Posterior cingulate gyrus (tissue), 11 donors: Measurements from ENCODE around the gene ANAPC15.
"Not testable (repeated sequence)": the region's sequence is repeated elsewhere in the genome, so short reads cannot be mapped to it uniquely, and the experiment has no call there.

Experiments used
- DNase-seq, 10 donors: peaks; one replicate each; pipeline versions ENCODE4 v3.0.0 to v3.0.0-alpha.2; 2020 to 2021; ENCODE audit warnings: mixed read lengths in 3 of 10
- intact Hi-C: fragments of 100-400 bp; cut with DNase I; formaldehyde crosslinking; loops from one replicate; pipeline ENCODE4 v1.15.1; 2023

The ANAPC15 gene

DNA sequence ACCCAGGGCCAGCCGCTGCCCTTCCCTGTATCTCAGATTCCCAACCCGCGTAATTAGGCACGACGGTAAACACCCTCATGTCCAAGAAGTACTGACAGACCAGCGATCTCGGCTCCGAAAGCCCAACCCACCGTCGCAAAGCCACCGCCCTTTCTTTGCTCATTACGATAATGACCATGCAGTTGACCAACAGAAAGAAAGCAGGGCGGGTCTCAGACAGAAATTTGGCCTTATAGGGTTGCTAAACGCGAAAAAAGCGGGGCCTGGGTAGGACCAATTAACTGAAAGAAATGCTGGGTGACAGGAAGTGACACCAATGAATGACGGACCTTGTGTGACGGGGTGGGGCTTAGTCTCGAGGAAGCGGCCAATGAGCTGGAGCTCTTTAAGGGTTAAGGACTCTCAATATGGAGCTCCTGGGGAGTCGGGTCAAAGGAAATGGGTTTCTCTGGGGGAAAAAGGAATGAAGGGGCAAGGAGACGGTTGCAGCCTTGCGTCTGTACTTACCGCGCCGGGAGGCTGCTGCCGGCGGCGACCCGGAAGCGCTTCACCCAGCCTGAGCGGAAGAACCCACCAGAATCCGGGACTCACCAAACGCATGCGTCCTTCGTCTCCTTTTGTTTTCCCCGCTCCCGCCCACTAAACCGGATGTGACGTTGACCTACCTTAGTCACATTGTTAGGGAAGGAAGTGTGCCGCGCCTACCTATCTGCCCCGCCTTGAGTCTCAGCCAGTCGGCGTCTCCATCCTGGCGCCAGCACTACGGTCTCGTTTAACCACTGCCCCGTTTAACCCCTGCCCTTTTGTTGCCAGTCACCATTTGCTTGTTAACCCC, at the start of gene ANAPC15:
Gene ANAPC15, minus strand, starts transcription at position 553 of the 835 bp plus-strand sequence. CDS start 1,419 bp downstream, outside the sequence.
- peak; percentile 91 to 99 (median 93) for DNase-seq
- intact Hi-C loops, result loop anchor here (1.0 to 10.0 kb wide), 2 partner anchors 9 to 112 kb away; partner anchors contain the start of genes INPPL1 and LAMTOR1

DNA sequence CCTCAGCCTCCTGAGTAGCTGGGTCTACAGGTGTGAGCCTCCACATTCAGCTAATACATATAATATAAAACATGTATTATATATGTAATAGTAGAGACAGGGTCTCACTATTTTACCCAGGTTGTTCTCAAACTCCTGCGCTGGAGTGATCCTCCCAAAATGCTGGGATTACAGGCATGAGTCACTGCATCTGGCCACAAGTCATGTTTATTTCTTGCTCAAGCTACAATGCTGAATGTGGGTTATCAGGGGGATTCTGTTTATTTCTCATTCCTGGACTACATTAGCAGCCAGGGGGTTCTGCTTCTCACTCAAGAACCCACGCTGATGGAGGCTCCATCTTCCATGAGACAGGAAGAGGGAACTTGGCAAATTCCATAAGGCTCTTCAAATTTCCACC, 47.8 kb upstream of the ANAPC15 start:
- no peak for DNase-seq
- intact Hi-C loops, result no loop called here

DNA sequence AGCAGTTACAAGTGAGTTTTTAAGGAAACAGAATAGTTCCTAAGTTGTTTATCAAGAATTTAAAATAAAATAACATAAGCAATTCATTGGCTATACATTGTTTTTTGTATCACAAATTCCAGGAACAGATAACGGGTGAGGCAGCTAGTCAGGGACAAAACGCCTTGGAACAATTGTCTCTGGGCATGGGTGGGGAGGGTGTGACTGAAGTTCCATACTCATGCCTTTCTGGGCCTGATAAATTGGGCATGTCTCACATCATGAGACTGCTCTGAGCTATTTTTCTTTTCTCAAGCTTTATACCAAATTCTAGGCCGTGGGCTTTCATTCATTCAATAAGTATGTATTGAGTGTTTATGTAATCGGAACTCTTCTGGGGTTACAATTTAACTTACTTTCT, 44.6 kb upstream of the ANAPC15 start:
- DNase-seq, result no peak
- intact Hi-C loops, result no loop called here

DNA sequence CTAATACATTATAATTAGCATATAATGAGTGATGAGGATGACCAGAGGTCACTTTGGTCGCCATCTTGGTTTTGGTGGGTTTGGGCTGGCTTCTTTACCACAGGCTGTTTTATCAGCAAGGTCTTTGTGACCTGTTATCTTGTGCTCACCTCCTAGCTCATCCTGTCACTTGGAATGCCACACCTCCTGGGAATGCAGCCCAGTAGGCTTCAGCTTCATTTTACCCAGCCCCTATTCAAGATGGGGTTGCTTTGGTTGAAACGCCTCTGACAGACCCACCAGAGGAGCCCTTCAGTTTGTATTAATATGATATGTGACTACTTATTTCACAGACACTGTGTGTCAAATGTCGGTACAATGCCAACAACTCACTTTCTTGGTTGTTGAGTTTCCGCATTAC, 43.3 kb upstream of the ANAPC15 start:
- intact Hi-C loops, result no loop called here
- no peak for DNase-seq

DNA sequence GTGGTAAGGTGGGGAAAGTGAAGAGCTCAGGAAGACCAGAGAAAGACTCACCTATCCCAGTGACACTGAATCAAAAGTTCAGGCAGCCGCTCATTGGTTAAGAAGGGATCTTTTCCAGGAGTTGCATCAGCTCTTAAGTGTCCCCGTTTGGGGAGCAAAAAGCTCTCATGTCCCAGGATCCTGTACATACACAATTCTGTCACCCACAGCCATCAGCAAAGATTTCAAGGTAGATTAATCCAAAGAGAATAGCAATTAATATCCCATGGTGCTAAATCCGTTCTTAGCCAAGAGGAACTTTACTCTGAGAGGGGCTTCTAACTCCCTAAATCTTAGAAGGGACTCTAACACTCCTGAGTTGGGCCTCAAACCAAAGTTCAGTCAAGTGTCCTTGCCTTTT, 42.3 kb upstream of the ANAPC15 start:
- intact Hi-C loops, result no loop called here
- DNase-seq, result no peak

DNA sequence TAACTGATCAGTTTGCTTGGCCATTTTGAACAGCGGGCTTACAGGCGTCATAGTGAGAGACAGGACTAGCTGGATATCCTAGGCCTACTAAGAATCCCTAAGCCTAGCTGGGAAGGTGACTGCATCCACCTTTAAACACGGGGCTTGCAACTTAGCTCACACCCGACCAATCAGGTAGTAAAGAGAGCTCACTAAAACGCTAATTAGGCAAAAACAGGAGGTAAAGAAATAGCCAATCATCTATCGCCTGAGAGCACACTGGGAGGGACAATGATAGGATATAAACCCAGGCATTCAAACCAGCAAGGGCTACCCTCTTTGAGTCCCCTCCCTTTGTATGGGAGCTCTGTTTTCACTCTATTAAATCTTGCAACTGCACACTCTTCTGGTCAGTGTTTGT, 41.4 kb upstream of the ANAPC15 start:
- DNase-seq, intact Hi-C loops: not testable (repeated sequence)

DNA sequence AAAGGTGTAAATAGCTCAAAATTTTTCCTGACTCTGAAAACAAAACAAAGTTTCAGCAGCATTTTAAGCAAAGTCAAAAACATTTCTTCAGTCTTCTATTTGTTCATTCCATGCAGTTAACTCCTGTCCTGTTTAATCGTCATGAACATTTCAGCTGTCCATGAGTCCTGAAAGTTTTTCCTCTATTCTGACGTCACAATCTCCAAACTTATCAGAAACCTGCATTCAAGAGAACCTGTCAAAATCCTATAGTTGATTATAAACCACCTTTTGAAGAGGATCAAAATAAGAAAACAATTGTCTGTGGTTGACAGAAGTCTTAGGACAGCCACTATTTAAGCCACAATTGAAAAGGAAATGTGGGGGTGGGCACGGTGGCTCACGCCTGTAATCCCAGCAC, 38.4 kb upstream of the ANAPC15 start:
- DNase-seq, result no peak
- intact Hi-C loops, result no loop called here

DNA sequence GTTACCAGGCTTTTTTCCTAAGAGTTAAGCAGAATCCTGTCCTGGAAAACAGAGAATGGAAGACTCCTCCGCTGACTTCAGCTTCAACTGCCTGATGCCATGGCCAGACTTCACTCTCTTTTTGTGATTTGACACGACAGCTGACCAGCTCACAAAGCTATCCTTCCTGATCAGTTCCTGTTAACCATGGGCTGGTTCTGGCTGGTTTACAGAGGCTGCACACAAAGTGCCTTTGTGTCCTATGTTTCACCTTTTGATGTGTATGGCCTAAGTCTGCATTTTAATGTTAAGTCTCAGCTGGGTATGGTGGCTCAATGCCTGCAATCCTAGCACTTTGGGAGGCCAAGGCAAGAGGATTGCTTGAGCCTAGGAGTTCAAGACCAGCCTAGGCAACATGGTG, 34.1 kb upstream of the ANAPC15 start:
- intact Hi-C loops, result no loop called here
- no peak for DNase-seq

DNA sequence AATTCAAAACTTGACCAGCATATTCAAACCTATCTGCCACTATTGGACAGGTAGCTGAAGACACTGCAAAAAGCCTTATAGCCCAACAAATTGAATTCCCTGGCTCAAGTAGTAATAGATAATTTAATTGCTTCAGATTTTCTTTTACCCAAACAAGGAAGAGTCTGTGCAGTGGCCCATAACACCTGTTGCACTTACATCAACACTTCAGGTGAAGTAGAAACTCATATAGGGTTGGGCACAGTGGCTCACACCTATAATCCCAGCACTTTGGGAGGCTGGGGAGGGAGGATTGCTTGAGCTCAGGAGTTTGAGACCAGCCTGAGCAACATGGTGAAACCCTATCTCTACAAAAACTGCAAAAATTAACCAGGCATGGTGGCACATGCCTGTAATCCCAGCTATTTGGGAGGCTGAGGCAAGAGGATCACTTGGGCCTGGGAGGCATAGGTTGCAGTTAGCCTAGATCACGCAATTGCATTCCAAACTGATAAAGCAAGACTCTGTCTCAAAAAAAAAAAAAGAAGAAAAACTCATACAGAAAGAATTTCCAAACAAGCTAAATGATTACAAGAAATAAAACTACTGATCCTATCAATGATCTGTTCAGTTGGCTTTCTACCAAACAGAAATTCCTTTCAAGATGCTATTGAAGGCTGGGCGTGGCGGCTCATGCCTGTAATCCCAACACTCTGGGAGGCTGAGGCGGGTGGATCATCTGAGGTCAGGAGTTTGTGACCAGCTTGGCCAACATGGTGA, 32.5 kb upstream of the ANAPC15 start:
- DNase-seq, result no peak
- intact Hi-C loops, result no loop called here

DNA sequence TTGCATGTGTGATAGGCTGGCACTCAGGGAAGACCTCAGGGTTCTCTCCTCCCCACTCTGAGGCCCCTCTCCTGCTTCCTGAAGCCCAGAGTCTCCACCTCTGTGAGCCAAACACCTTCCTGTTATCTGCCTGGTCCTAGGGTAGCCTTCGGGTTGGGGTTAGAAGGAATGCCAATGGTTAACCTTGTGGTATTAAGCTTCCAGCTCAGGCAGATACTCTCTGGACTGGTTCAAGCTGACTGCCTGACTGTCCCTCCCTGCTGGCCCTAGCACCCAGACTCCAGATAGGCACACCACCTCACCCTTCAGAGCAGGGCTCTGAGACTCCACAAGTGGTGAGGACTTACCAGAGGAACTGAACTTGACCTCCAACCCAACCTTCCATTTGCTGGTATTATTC, 30.0 kb upstream of the ANAPC15 start:
- intact Hi-C loops, DNase-seq: not testable (repeated sequence)

DNA sequence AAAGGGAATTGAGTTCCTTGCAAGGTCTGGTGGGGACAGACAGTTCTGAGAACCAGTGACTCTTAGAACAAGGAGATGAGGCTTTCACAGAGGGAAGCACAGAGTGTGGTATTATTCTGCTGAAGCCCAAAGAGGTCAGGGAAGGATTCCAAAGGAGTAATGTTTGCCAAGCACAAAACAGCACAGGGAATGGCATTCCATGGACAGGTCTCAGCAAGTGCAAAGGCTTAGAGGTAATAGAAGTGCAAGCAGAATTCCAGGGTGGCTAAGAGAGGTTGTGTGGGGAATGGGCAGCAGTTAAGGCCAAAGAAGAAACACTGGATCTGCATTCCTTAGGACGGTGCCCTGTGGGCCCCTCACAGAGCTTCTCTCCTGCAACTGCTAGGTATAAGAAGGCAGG, 29.6 kb upstream of the ANAPC15 start:
- DNase-seq, intact Hi-C loops: not testable (repeated sequence)

DNA sequence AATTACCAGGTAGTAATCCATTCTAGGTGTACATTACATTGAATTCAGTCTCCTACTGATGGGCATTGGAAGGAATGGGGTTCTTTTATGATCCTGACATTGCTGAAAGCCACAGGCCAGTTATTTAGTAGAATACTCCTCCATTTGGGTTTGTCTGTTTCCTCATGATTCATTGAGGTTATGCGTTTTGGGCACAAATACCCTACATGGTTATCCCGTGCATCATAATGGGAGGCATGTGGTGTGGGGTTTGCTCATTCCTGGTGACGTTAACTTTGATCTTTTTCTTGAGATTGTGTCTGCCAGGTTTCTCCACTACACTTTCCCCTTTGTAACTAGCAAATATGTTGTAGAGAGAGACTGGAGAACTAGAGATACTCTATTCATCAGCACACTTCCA, 28.6 kb upstream of the ANAPC15 start:
- intact Hi-C loops, result no loop called here
- DNase-seq, result no peak

DNA sequence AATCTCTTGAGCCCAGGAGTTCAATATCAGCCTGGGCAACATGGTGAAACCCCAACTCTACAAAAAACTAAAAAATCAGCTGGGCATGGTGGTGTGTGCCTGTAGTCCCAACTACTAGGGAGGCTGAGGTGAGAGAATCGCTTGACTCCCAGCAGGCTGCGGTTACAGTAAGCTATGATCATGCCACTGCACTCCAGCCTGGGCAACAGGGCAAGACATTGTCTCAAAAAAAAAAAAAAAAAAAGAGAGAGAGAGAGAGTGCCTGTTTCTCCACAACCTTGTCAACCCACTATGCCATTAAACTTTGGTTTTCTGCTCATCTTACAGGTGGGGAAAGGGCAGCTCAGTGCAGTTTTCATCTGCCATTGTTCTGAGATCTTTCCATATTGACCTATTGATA, 28.2 kb upstream of the ANAPC15 start:
- intact Hi-C loops, result no loop called here
- DNase-seq, result no peak

DNA sequence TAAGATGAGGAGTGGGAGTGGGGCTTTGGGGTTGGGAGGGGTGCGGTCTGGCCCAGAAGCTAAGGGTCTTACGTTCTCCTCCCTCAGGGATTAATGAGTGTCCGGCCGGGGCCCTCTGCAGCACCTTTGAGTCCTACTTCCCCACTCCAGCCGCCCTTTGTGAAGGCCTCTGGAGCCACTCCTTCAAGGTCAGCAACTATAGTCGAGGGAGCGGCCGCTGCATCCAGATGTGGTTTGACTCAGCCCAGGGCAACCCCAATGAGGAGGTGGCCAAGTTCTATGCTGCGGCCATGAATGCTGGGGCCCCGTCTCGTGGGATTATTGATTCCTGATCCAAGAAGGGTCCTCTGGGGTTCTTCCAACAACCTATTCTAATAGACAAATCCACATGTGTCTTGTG, 27.0 kb upstream of the ANAPC15 start:
- intact Hi-C loops, result no loop called here
- DNase-seq, result peak in 1 of 10 donors; percentile 70

DNA sequence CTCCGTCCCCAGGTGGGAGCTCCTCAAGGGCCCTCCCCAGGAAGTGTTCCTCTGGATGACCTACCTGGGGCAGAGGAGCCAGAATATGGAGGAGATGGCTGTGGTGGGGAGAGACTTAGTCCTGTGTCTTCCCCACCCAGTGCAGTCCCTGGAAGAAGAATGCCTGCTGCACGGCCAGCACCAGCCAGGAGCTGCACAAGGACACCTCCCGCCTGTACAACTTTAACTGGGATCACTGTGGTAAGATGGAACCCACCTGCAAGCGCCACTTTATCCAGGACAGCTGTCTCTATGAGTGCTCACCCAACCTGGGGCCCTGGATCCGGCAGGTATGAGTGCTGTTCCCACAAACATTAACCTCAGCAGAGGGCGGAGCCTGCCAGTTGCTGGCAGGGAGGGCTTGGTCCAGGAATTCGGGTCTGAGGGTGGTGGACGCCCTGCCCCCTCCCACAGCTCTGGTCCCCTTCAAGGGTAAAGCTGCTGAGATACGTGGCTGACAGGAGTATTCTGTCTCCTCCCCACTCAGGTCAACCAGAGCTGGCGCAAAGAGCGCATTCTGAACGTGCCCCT, 26.4 kb upstream of the ANAPC15 start:
- intact Hi-C loops, result no loop called here
- DNase-seq, result peak in 1 of 10 donors; percentile 56

DNA sequence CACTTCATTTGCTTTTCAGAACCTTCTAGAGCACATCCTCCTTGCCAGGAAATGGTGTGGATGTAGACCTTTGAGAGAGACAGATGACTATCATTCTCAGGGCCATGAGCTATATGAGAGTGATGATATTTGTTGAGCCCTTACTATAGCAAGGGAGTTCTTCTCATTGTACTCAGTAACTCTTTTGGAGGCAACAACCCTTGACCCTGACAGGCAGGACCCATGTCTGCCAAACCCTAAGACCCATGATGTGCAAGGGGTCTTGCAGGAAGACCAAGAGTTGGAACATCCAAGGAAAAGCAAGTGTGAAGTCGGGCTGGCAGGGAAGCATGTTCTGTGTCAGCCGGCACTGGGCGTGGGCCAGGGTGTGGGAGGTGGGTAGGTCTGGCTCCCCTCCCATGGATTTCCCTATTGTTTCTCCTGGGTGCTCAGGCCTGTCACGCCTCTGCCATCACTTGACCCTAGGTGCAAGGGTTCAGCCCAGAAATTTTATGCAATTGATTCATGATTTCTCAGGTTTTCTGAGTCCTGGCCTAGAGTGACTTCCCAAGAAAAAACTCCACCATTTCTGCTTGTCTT, 24.3 kb upstream of the ANAPC15 start:
- intact Hi-C loops, result no loop called here
- DNase-seq, result peak in 1 of 10 donors; percentile 66

DNA sequence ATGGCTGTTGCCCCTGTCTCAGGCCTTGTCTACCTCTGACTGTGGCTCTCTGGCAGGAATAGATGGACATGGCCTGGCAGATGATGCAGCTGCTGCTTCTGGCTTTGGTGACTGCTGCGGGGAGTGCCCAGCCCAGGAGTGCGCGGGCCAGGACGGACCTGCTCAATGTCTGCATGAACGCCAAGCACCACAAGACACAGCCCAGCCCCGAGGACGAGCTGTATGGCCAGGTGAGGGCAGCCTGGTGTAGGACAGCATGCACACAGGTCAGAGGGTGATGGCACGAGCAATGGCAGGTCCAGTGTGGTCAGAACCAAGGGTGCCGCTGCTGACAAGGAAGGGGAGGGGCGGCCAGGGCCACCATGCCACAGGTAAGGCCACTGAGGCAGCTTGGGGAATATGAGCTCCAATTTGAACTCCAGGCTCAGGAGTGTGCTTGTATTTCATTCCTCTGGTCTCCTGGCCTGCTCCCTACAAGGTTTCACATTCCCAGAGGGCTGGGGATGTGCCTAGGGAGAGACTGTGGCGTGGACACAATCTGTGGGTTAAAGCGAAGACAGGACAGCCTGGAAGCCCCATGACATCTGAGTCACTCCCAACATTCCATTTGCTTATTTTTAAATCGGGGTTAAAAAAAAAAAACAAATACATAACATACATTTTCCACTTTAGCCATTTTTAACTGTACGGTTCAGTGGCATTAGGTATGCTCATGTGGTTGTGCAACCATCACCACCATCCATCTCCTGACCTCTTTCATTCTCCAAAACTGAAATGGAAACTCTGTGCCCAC, 23.6 kb upstream of the ANAPC15 start:
- intact Hi-C loops, result no loop called here
- DNase-seq, result no peak

DNA sequence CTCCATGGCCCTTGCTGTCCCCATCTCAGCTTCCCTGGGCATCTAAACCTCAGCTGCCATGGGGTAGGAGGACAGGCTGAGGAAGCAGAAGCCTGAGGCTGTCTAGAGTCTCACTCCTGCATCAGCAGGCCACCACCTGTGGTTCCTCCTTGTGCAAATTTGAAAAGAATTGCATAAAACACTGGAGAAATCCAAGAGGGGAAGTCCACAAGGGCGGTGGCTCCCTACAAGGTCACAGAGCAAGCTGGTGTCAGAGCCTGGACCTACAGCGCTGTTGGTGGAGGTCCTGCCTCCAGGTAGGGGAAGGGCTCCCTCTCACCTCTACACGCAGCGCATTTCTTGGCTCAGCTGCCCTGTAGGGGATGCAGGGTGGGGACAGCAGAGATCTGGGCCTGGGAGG, 23.0 kb upstream of the ANAPC15 start, which contains the start of gene FOLR3:
Gene FOLR3, plus strand, starts transcription at position 253 of the 400 bp plus-strand sequence. CDS start 228 bp downstream, outside the sequence.
- DNase-seq, intact Hi-C loops: not testable (repeated sequence)

DNA sequence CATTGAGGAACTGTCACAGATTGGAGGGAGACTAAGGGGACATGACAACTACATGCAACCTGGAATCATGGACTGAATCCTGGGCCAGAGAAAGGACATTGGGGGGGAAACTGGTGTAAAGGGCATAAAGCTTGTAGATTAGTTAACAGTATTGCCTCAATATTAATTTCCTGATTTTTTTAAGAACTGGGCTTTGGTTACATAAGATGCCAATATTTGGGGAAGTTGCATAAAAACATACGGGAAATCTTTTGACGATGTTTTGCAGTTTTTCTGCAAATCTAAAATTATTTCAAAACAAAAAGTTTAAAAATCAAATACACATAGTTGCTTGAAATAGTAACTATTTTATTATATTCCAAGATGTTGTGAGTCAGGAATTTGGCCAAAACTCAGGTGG, 20.2 kb upstream of the ANAPC15 start:
- intact Hi-C loops, result no loop called here
- DNase-seq, result no peak

DNA sequence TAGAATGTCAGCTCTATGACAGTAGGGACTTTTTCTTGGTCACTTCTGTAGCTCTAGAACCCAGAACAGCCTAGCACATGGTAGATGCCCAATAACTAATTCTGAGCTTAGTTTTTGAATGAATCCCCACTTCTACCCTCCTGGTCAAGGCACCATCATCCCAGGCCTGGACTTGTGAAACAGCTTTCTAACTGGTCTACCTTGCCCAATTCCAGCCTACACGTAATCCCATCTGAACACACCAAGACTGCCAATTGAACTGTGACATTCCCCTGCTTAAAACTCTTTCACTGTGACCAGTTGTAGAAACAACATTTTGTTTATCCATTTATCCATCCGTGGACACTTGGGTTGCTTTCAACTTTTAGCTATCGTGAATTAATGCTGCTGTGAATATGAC, 16.9 kb upstream of the ANAPC15 start:
- intact Hi-C loops, result no loop called here
- DNase-seq, result no peak
